ENCODE data around the gene TRAF3IP3.

Gene TRAF3IP3

DNA sequence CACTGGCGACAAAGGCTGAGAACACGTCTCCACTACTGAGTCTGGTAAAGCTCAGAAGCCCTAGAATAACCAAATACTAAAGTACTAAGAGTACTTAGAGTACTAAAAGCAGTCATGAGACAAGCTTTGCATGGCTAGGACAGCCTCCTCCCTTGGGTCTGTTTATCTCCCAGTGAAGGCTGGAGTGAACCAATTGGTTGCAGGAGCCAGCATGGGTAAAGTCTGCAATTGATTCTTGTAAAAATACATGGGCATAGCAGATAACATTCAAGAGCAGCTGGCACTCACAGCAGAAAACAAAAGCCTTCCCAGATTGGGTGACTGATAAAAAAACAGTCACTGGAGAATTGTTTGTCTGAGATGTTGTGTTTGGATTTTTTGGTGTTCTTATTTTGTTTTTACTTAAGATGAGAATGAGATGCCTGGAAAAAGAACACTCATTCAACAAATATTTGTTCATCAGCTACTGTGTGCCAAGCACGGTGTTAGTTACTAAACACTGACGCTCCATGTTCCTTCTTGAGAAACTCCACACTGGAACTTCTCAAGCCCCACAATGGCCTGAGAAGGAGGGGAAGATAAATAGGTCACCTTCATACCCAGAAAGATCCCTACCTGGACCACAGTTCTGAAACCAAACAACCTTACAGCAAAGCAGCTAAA, 46.4 kb downstream of the TRAF3IP3 start:
- no peak overlapping the region for H3K4me3 ChIP-seq (ENCODE audit: insufficient read length, low read depth)

DNA sequence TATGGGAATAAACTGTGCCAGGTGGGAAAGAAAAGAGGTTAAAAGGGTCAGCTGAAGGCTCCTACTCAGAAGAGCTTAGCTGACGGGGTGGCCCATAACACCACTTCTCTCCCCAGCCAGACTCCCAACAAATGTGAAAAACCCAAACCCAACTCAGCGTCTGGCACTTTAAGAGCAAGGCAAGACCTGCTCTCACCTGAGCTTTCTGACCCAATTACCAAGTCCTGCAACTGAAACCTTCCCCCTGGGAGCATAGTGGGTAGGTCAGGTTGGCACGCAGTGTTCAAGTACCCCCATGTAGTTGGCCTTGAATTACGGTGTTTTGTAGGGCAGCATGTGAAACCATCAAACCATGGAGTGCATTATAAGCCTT, 46.9 kb downstream of the TRAF3IP3 start:
- peaks cover 3% of the 10 kb centered on the region for H3K4me1 ChIP-seq (ENCODE audit: insufficient read depth, insufficient read length)
- no peak overlapping the region for H3K4me3 ChIP-seq (ENCODE audit: insufficient read length, low read depth)
- TF ChIP-seq ZNF274 (IDR thresholded peaks at IDR 0.05; ENCODE audit: low read depth, low read length) = no peak
- no peak for TF ChIP-seq YY1 (IDR thresholded peaks at IDR 0.05; ENCODE audit: insufficient read depth, insufficient read length)
- no peak for TF ChIP-seq SUZ12 (IDR thresholded peaks at IDR 0.05; ENCODE audit: extremely low read depth, insufficient read depth, insufficient read length)
- no peak for DNase-seq (ENCODE audit: low read depth, low spot score)
- no peak overlapping the region for H3K9ac ChIP-seq (ENCODE audit: insufficient read length, low read depth)
- no peaks in the 10 kb centered on the region for H3K27me3 ChIP-seq (ENCODE audit: insufficient read depth, insufficient read length)
- H3K9me3 ChIP-seq (ENCODE audit: insufficient read depth, low read length) = no peaks in the 10 kb centered on the region
- H3K36me3 ChIP-seq (ENCODE audit: insufficient read depth, insufficient read length, low read length) = no peaks in the 10 kb centered on the region

More for the DNA sequence above, 46.4 kb downstream of the TRAF3IP3 start:
- Histone ChIP-seq H3K9me3 (ENCODE audit: insufficient read depth, low read length) (no peaks in the 10 kb centered on the region), H3K27me3 (ENCODE audit: insufficient read depth, insufficient read length) (no peaks in the 10 kb centered on the region), H3K36me3 (ENCODE audit: insufficient read depth, insufficient read length, low read length) (no peaks in the 10 kb centered on the region), H3K4me1 (ENCODE audit: insufficient read depth, insufficient read length) (peaks cover 3% of the 10 kb centered on the region), H3K9ac (ENCODE audit: insufficient read length, low read depth) (no peak overlapping the region)
- no peak for DNase-seq (ENCODE audit: low read depth, low spot score)
- TF ChIP-seq ZNF274 (IDR thresholded peaks at IDR 0.05; ENCODE audit: low read depth, low read length) = no peak
- TF ChIP-seq YY1 (IDR thresholded peaks at IDR 0.05; ENCODE audit: insufficient read depth, insufficient read length) = no peak
- no peak for TF ChIP-seq SUZ12 (IDR thresholded peaks at IDR 0.05; ENCODE audit: extremely low read depth, insufficient read depth, insufficient read length)

DNA sequence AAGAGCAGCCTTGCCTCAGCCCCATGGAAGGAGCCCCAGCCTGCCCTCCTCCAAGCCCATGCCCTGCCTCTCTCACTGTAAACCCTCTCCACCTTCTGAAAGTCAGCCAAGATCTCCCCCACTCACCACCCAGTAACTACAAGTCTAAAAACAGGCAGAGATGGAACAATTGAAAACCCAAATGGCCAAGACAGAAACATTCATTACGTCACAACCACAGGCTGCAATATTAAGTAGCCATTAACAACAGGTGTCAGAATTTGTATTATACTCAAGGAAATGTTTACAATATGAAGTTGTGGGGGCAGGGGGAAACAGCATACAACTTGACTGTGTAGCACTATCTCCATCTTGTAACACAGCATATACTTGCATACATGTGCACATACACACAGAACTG, 47.7 kb downstream of the TRAF3IP3 start:
- no peaks in the 10 kb centered on the region for H3K36me3 ChIP-seq (ENCODE audit: insufficient read depth, insufficient read length, low read length)
- H3K27me3 ChIP-seq (ENCODE audit: insufficient read depth, insufficient read length) = no peaks in the 10 kb centered on the region
- no peaks in the 10 kb centered on the region for H3K9me3 ChIP-seq (ENCODE audit: insufficient read depth, low read length)
- no peak for TF ChIP-seq SUZ12 (IDR thresholded peaks at IDR 0.05; ENCODE audit: extremely low read depth, insufficient read depth, insufficient read length)
- no peak for DNase-seq (ENCODE audit: low read depth, low spot score)
- no peak overlapping the region for H3K9ac ChIP-seq (ENCODE audit: insufficient read length, low read depth)
- H3K4me1 ChIP-seq (ENCODE audit: insufficient read depth, insufficient read length) = peaks cover 3% of the 10 kb centered on the region
- no peak overlapping the region for H3K4me3 ChIP-seq (ENCODE audit: insufficient read length, low read depth)

DNA sequence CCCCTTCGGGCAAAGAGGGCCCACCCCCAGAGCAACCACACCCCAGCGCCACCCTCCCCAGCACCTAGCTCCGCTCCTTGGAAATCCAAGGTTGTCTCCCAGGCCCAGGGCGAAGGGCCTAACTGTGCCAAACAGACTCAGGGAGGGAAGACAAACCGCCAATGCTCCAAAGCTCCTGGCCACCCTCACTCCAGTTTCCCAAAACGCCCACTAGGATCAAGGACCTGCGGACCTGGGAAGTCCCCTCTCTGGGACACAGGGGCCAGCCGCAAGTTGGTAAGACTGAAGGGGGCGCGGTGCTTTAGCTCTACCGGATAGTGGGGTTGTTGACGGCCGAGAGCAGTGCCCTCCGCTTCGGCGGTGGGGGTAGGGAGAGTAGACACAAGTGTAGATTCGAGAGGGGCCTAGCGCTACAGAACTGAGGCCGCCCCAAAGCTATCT, 49.5 kb downstream of the TRAF3IP3 start:
- Histone ChIP-seq H3K36me3 (ENCODE audit: insufficient read depth, insufficient read length, low read length) (no peaks in the 10 kb centered on the region), H3K27me3 (ENCODE audit: insufficient read depth, insufficient read length) (no peaks in the 10 kb centered on the region), H3K9me3 (ENCODE audit: insufficient read depth, low read length) (no peaks in the 10 kb centered on the region), H3K4me3 (ENCODE audit: insufficient read length, low read depth) (peak overlapping the region; percentile 62), H3K9ac (ENCODE audit: insufficient read length, low read depth) (peak overlapping the region; percentile 61), H3K4me1 (ENCODE audit: insufficient read depth, insufficient read length) (peaks cover 3% of the 10 kb centered on the region)
- DNase-seq (ENCODE audit: low read depth, low spot score) = no peak
- TF ChIP-seq SUZ12 (IDR thresholded peaks at IDR 0.05; ENCODE audit: extremely low read depth, insufficient read depth, insufficient read length) = no peak
- TF ChIP-seq ZNF274 (IDR thresholded peaks at IDR 0.05; ENCODE audit: low read depth, low read length) = no peak
- no peak for TF ChIP-seq YY1 (IDR thresholded peaks at IDR 0.05; ENCODE audit: insufficient read depth, insufficient read length)

DNA sequence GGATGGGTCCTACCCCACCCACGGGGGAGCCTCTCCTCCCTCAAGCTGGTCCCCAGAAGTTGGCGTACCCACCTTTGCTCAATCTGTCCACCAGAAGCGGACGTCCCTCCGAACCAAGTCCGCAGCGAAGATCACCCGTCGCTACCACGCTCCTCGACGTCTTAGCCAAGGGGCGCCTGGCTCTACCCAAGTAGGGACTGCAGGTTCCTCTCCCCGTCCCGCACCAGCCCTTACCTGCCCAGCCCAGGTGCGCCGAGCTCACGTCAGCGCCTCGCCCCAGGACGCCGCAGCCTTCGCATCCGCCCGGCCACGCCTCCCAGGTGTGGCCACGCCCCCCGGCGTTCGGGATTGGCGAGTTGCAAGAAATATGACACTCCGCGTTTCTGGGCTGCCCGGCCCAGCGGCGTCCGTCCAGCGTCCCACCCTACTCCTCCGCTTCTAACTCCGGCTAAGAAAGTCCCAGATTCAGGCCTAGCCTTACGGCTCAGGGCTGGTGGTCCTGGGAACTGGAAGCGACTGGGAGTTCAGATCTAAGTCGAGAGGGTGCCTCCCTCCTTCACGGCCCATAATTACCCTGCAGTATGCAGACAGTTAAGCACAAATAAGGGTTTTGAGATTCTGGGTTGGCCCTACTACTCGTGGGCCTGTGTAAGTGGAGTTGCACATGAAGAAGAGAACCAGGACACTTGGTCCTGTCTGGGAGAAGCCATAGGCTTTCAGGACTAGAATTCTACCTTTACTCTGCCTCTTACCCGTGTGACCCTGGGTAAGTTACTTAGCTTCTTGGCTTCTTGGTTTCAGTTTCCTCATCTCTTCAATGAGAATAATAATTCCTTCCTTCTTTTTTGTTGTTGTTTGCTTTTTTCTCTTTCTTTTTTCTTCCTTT, 50.3 kb downstream of the TRAF3IP3 start, which contains the start of gene IRF6:
TSS of gene IRF6 (minus strand) at position 268 of the 886 bp plus-strand sequence. CDS start 4,729 bp downstream, outside the sequence.
- TF ChIP-seq ZNF274 (IDR thresholded peaks at IDR 0.05; ENCODE audit: low read depth, low read length) (no peak), SUZ12 (IDR thresholded peaks at IDR 0.05; ENCODE audit: extremely low read depth, insufficient read depth, insufficient read length) (no peak), YY1 (IDR thresholded peaks at IDR 0.05; ENCODE audit: insufficient read depth, insufficient read length) (no peak)
- Histone ChIP-seq H3K36me3 (ENCODE audit: insufficient read depth, insufficient read length, low read length) (no peaks in the 10 kb centered on the region), H3K4me3 (ENCODE audit: insufficient read length, low read depth) (peak within 1 kb of the TSS; percentile 62), H3K4me1 (ENCODE audit: insufficient read depth, insufficient read length) (peaks cover 3% of the 10 kb centered on the region), H3K9ac (ENCODE audit: insufficient read length, low read depth) (peak within 1 kb of the TSS; percentile 67), H3K27me3 (ENCODE audit: insufficient read depth, insufficient read length) (no peaks in the 10 kb centered on the region), H3K9me3 (ENCODE audit: insufficient read depth, low read length) (no peaks in the 10 kb centered on the region)
- DNase-seq (ENCODE audit: low read depth, low spot score) = peak; percentile 95

DNA sequence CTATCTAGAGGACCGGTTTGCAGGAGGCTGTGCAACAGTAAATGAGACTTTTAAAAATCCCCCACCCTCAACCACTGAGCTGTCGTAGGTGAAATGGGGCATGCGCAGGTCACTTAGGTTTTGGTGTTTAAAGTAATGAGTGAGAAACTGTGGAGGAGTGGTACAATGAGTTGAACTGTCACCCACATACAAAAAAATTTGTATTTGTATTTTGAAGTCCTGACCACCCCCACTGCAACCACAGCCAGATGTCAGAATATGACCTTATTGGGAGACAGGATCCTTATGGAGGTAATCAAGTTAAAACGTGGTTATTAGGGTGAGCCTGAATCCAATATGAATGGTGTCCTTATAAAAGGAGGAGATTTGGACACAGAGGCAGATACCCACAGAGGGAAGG, 51.7 kb downstream of the TRAF3IP3 start:
- DNase-seq (ENCODE audit: low read depth, low spot score) = no peak
- no peaks in the 10 kb centered on the region for H3K36me3 ChIP-seq (ENCODE audit: insufficient read depth, insufficient read length, low read length)
- no peak overlapping the region for H3K4me3 ChIP-seq (ENCODE audit: insufficient read length, low read depth)
- peaks cover 3% of the 10 kb centered on the region for H3K4me1 ChIP-seq (ENCODE audit: insufficient read depth, insufficient read length)
- no peak for TF ChIP-seq ZNF274 (IDR thresholded peaks at IDR 0.05; ENCODE audit: low read depth, low read length)
- no peak for TF ChIP-seq YY1 (IDR thresholded peaks at IDR 0.05; ENCODE audit: insufficient read depth, insufficient read length)
- no peak for TF ChIP-seq SUZ12 (IDR thresholded peaks at IDR 0.05; ENCODE audit: extremely low read depth, insufficient read depth, insufficient read length)
- peak overlapping the region; percentile 37 for H3K9ac ChIP-seq (ENCODE audit: insufficient read length, low read depth)
- no peaks in the 10 kb centered on the region for H3K9me3 ChIP-seq (ENCODE audit: insufficient read depth, low read length)
- no peaks in the 10 kb centered on the region for H3K27me3 ChIP-seq (ENCODE audit: insufficient read depth, insufficient read length)

DNA sequence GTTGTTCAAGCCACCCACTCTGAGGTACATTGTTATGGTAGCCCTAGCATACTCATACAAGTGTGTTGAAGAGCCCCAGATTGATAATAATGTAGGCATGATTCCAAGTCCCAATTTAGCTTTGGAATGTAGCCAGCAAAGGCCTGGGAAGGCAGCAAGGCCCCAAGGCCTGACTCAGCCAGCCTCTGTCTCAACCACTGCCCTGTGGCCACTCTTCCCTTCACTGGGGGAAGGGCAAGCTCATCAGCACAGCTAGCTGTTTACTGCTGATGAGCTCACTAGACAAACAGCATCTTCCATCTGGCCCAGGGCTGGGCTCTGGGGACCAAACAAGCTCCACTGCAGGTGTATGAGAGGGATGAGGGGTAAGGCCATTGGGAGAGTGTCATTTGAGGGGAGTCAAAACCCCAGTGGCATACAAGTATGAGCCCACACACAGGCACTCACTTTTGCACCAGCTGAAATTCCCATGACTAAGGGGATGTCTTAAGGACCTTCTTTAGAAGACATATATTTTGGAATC, 52.3 kb downstream of the TRAF3IP3 start:
- no peak for DNase-seq (ENCODE audit: low read depth, low spot score)
- Histone ChIP-seq H3K9ac (ENCODE audit: insufficient read length, low read depth) (no peak overlapping the region), H3K36me3 (ENCODE audit: insufficient read depth, insufficient read length, low read length) (no peaks in the 10 kb centered on the region), H3K4me3 (ENCODE audit: insufficient read length, low read depth) (no peak overlapping the region), H3K27me3 (ENCODE audit: insufficient read depth, insufficient read length) (no peaks in the 10 kb centered on the region), H3K4me1 (ENCODE audit: insufficient read depth, insufficient read length) (peaks cover 3% of the 10 kb centered on the region), H3K9me3 (ENCODE audit: insufficient read depth, low read length) (no peaks in the 10 kb centered on the region)
- TF ChIP-seq ZNF274 (IDR thresholded peaks at IDR 0.05; ENCODE audit: low read depth, low read length) (no peak), SUZ12 (IDR thresholded peaks at IDR 0.05; ENCODE audit: extremely low read depth, insufficient read depth, insufficient read length) (no peak), YY1 (IDR thresholded peaks at IDR 0.05; ENCODE audit: insufficient read depth, insufficient read length) (no peak)
